Measurements from ENCODE around the gene JAK3. TPM values are rescaled to one million over a fixed set of nuclear protein-coding genes. Genes with fewer than 3 reads are reported as not detected.
A peak's percentile ranks its signal among the peaks of the same experiment; 100 is the strongest.

JAK3 gene
- total RNA-seq, 2 donors from 2014 or later: 1.5 to 10.1 TPM

- TF ChIP-seq POLR2A (IDR thresholded peaks at IDR 0.05) (no peak), CTCF (IDR thresholded peaks at IDR 0.05) (no peak), POLR2AphosphoS5 (IDR thresholded peaks at IDR 0.05) (no peak)
- Histone ChIP-seq H3K9me3 (no peaks in the 10 kb centered on the region), H3K27ac (no peak overlapping the region), H3K4me3 (no peak overlapping the region), H3K4me1 (replicated peaks) (no peaks in the 10 kb centered on the region), H3K36me3 (no peaks in the 10 kb centered on the region), H3K27me3 (replicated peaks; ENCODE audit: insufficient read depth) (no peaks in the 10 kb centered on the region)
- WGBS: 72% methylated on average over 26 of the region's 27 CpGs
- intact Hi-C loops (cut with DNase I): no loop called here
- DNase-seq (ENCODE audit: low spot score): no peak
These were observed 13.2 kb downstream of the JAK3 start for GRCh38 chr19:17834350-17835181.

GRCh38 chr19:17832443-17833208 lies 15.2 kb downstream of the JAK3 start:
- Histone ChIP-seq H3K27ac (no peak overlapping the region), H3K4me1 (replicated peaks) (no peaks in the 10 kb centered on the region), H3K9me3 (no peaks in the 10 kb centered on the region), H3K36me3 (no peaks in the 10 kb centered on the region), H3K27me3 (replicated peaks; ENCODE audit: insufficient read depth) (no peaks in the 10 kb centered on the region), H3K4me3 (no peak overlapping the region)
- 86% methylated on average over 17 of the region's 17 CpGs for WGBS
- intact Hi-C loops (cut with DNase I): no loop called here
- no peak for DNase-seq (ENCODE audit: low spot score)
- TF ChIP-seq CTCF (IDR thresholded peaks at IDR 0.05): no peak
- no peak for TF ChIP-seq POLR2AphosphoS5 (IDR thresholded peaks at IDR 0.05)
- TF ChIP-seq POLR2A (IDR thresholded peaks at IDR 0.05): no peak

- H3K4me3 ChIP-seq: peak overlapping the region in 1 of 2 donors; percentile 11
- no peaks in the 10 kb centered on the region for H3K27me3 ChIP-seq (replicated peaks; ENCODE audit: insufficient read depth)
These were observed 16.3 kb downstream of the JAK3 start for GRCh38 chr19:17831419-17831888.

DNA sequence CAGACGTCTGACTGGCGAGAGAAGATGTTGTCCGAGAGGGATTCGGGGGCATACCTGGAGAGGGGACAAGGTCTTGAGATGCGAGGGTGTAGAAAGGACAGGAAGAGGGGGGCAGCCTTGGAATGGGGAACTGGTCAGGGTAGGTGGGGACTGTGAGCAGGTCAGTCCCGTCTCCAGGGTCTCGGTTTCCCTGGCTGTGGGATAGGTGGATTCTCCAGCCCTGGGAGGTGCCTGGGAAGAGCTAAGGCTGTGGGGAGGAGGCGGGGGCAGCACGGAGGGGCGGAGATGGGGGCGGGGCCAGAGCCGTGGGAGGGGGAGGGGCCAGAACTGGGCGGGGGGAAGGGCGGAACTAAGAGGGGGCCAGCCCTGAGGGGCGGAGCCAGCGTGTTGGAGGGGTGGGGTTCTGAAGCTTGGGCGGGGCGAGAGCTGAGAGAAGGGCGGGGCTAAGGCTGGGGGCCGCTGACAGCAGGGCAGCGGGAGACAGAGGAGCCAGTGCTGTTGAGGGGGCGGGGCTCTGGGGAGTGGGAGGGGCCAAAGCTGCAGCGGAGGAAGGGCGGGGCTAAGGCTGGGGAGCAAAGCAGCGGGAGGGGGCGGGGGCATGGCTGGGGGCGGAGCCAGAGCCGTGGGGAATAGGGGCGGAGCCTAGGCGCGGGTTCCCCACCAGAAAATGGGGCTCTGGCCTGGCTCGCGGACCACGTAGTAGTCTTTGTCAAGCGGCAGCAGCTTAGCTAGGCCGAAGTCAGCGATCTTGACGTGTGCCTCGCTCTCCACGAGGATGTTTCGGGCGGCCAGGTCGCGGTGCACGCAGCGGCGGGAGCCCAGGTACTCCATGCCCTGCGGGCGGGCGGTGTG lies 17.0 kb downstream of the JAK3 start:
- 23% methylated on average over 47 of the region's 50 CpGs for WGBS
- Histone ChIP-seq H3K9me3 (no peaks in the 10 kb centered on the region), H3K27ac (no peak overlapping the region), H3K27me3 (replicated peaks; ENCODE audit: insufficient read depth) (no peaks in the 10 kb centered on the region), H3K4me3 (peak overlapping the region; percentile 10 to 11), H3K36me3 (no peaks in the 10 kb centered on the region), H3K4me1 (replicated peaks) (no peaks in the 10 kb centered on the region)
- intact Hi-C loops (cut with DNase I): no loop called here
- TF ChIP-seq POLR2AphosphoS5 (IDR thresholded peaks at IDR 0.05): no peak
- no peak for TF ChIP-seq POLR2A (IDR thresholded peaks at IDR 0.05)
- TF ChIP-seq CTCF (IDR thresholded peaks at IDR 0.05): no peak
- peak; percentile 71 for DNase-seq (ENCODE audit: low spot score)

More at GRCh38 chr19:17831419-17831888, 16.3 kb downstream of the JAK3 start:
- intact Hi-C loops (cut with DNase I): no loop called here
- Histone ChIP-seq H3K36me3 (no peaks in the 10 kb centered on the region), H3K4me1 (replicated peaks) (no peaks in the 10 kb centered on the region), H3K9me3 (no peaks in the 10 kb centered on the region), H3K27ac (no peak overlapping the region)
- TF ChIP-seq POLR2AphosphoS5 (IDR thresholded peaks at IDR 0.05) (no peak), POLR2A (IDR thresholded peaks at IDR 0.05) (no peak), CTCF (IDR thresholded peaks at IDR 0.05) (no peak)
- WGBS: 43% methylated on average over 25 of the region's 25 CpGs
- DNase-seq (ENCODE audit: low spot score): no peak
